T-cell (primary cell): ENCODE measurements around the gene DDI2. TPM values are rescaled to one million over a fixed set of nuclear protein-coding genes. Genes with fewer than 3 reads are reported as not detected.

Source experiments
- ATAC-seq, 4 experiments: fragments of 200-7000 bp in 3 of 4; fragments of 150-1000 bp in 1 of 4; cut with Tn5 transposase; replicated peaks in 1 of 4; 1 replicate in 3 of 4; 2 replicates in 1 of 4; pipeline ENCODE4 v1.10.0; 2021; ENCODE audit warnings: moderate library complexity in 3 of 4, mild to moderate bottlenecking in 2 of 4, moderate number of reproducible peaks in 1 of 4
- CTCF ChIA-PET, 2 donors: fragments of 300-600 bp; sonication (Branson Sonifier 250); formaldehyde crosslinking; loops; one replicate each; lab custom pipeline; 2022; ENCODE audit warnings: antibody characterized with exemption in 2 of 2; lab: Charles Lee
- POLR2A ChIA-PET, 2 donors: fragments of 300-600 bp; sonication (Branson Sonifier 250); formaldehyde crosslinking; loops; one replicate each; lab custom pipeline; 2022; ENCODE audit warnings: antibody characterized with exemption in 2 of 2; lab: Charles Lee
- DNase-seq, 35 experiments: peaks; one replicate each; pipeline versions ENCODE4 v3.0.0 to v3.0.0-alpha.2; 2013 to 2023
- H3K27ac ChIP-seq: one replicate; pipeline ENCODE4 v1.5.1; 2013; ENCODE audit warnings: low read length
- H3K27me3 ChIP-seq, 2 experiments: replicated peaks in 1 of 2; 1 replicate in 1 of 2; 2 replicates in 1 of 2; pipeline versions ENCODE4 v1.6.1 to v1.7.0; 2013; ENCODE audit warnings: low read length in 1 of 2, mixed read lengths in 1 of 2; ENCODE audit not compliant: control insufficient read depth in 2 of 2, insufficient read depth in 2 of 2; ENCODE audit errors: extremely low read depth in 1 of 2
- H3K36me3 ChIP-seq, 2 donors: 1 replicate in 1 of 2; 2 replicates in 1 of 2; pipeline versions ENCODE4 v1.6.1 to v1.7.0; 2013; ENCODE audit warnings: low read length in 1 of 2; ENCODE audit not compliant: control insufficient read depth in 2 of 2, insufficient read depth in 1 of 2; ENCODE audit errors: extremely low read depth in 1 of 2
- H3K4me1 ChIP-seq, 2 experiments: 1 replicate in 1 of 2; 2 replicates in 1 of 2; pipeline versions ENCODE4 v1.6.1 to v1.7.0; 2013; ENCODE audit warnings: low read length in 2 of 2, mixed read lengths in 1 of 2; ENCODE audit not compliant: insufficient read depth in 2 of 2, control insufficient read depth in 1 of 2; ENCODE audit errors: extremely low read depth in 1 of 2
- H3K4me3 ChIP-seq, 2 donors: 1 replicate in 1 of 2; 2 replicates in 1 of 2; pipeline versions ENCODE4 v1.5.1 to v1.7.0; 2013; ENCODE audit warnings: mild to moderate bottlenecking in 2 of 2, low read length in 1 of 2, moderate library complexity in 1 of 2; ENCODE audit not compliant: control insufficient read depth in 1 of 2; ENCODE audit errors: extremely low read depth in 1 of 2
- H3K9me3 ChIP-seq: 2 replicates; pipeline ENCODE4 v1.7.0; 2013
- H3K27ac Mint-ChIP-seq, 2 donors: one replicate each; pipeline ENCODE4 v1.8.0; 2020 to 2021; ENCODE audit warnings: mild to moderate bottlenecking in 2 of 2, mixed read lengths in 2 of 2
- H3K27me3 Mint-ChIP-seq, 2 donors: one replicate each; pipeline ENCODE4 v1.8.0; 2021 to 2022; ENCODE audit warnings: mixed read lengths in 2 of 2
- H3K36me3 Mint-ChIP-seq: one replicate; pipeline ENCODE4 v1.8.0; 2021; ENCODE audit warnings: mixed read lengths
- H3K4me1 Mint-ChIP-seq, 3 donors: one replicate each; pipeline ENCODE4 v1.8.0; 2020 to 2022; ENCODE audit warnings: mixed read lengths in 3 of 3, mild to moderate bottlenecking in 1 of 3
- H3K4me3 Mint-ChIP-seq, 3 donors: one replicate each; pipeline ENCODE4 v1.8.0; 2020 to 2022; ENCODE audit warnings: mild to moderate bottlenecking in 3 of 3, mixed read lengths in 3 of 3, moderate library complexity in 3 of 3
- H3K9me3 Mint-ChIP-seq, 3 donors: one replicate each; pipeline ENCODE4 v1.8.0; 2020 to 2022; ENCODE audit warnings: mixed read lengths in 3 of 3
- WGBS: methylation state at CpG from one replicate; pipeline ENCODE4 v1.1.5; 2013; ENCODE audit warnings: missing lambda C conversion rate; ENCODE audit not compliant: insufficient coverage; 5-methylcytosine and 5-hydroxymethylcytosine counted together
- total RNA-seq, 35 experiments: library from RNA in 6 of 35; stranded (reverse) in 6 of 35; fragments of 120-200 nt in 1 of 35; gene quantifications; one replicate each; pipeline versions ENCODE4 v1.2.1 to v1.2.4 and lab custom pipeline; 2013 to 2026

The DDI2 gene
- total RNA-seq, 5 donors from 2014 or later (not counting 1 experiment from before 2014, with no cell fraction given), result 32.4 to 62.2 (median 60.5) TPM

DNA sequence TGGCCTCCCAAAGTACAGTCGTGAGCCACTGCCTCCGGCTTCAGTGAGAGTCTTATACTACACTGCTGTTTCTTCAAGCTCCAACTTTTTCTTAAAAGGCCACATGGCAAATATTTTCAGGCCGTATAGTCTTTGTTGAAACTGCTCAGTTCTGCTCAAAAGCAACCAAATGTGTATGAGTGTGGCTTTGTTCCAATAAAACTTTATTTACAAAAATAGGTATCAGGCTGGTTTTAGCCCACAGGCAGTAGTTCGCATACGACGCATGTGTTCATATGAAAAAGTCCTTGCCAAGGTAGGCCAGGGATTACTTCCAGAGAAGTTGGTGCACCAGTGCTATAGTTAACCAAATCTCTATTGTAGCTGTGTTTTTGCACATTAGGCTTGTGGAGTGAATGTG, 73.1 kb downstream of the DDI2 start:
- Mint-ChIP-seq H3K27me3 (no peaks in the 10 kb centered on the region), H3K4me3 (no peak overlapping the region), H3K4me1 (peaks cover 44 to 58% (median 52%) of the 10 kb centered on the region in 3 donors), H3K36me3 (peaks cover 10% of the 10 kb centered on the region), H3K27ac (peak overlapping the region in 1 of 2 donors; percentile 53), H3K9me3 (no peaks in the 10 kb centered on the region)
- no peak overlapping the region for H3K4me3 ChIP-seq
- H3K27ac ChIP-seq, result no peak overlapping the region
- ChIA-PET CTCF (no interaction called here), POLR2A (interaction anchor here in 1 of 2 donors (0.6 to 0.7 kb wide), 2 partner anchors 19 to 26 kb away, joined by 3 to 9 read pairs; no protein-coding TSS in a partner anchor)
- no peak for ATAC-seq
- peaks cover 6 to 25% of the 10 kb centered on the region in 2 experiments for H3K4me1 ChIP-seq
- DNase-seq, result no peak
- WGBS, result 100% methylated on average over 4 of the region's 6 CpGs
- no peaks in the 10 kb centered on the region for H3K27me3 ChIP-seq
- no peaks in the 10 kb centered on the region for H3K9me3 ChIP-seq
- no peaks in the 10 kb centered on the region for H3K36me3 ChIP-seq

DNA sequence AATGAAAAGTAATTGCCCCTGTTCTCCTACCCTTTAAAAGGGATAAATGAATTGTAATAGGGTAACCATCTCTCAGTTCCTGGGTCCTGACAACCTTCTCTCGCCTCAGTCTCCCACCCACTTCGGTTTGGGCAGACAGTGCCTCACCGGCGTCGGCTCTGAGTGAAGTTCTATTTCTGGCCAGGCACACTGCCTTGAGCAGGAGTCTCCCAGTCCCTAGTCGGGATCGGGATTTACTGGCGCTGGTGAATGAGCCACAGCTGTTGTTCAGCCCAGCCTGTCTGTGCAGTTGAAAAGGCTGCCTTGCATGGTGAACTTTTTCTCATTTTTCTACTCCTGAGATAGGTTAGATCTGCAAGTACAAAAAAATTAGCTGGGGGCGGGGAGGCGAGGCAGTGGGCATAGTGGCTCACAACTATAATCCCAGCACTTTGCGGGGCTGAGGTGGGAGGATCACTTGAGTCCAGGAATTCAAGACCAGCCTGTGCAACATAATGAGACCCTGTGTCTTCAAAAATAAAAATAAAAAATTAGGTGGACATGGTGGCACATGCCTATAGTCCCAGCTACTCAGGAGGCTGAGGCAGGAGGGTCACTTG, 74.3 kb downstream of the DDI2 start:
- POLR2A ChIA-PET, result interaction anchor here (0.7 to 1.2 kb wide), 2 partner anchors 10 to 23 kb away, joined by 3 read pairs; no protein-coding TSS in a partner anchor
- Histone ChIP-seq H3K4me3 (no peak overlapping the region), H3K27me3 (no peaks in the 10 kb centered on the region), H3K9me3 (no peaks in the 10 kb centered on the region), H3K36me3 (no peaks in the 10 kb centered on the region), H3K27ac (no peak overlapping the region), H3K4me1 (peaks cover 2 to 22% of the 10 kb centered on the region in 2 experiments)
- CTCF ChIA-PET, result interaction anchor here in 1 of 2 donors (0.5 kb wide), 1 partner anchor 635 kb away, joined by 3 read pairs; no protein-coding TSS in a partner anchor
- H3K4me1 Mint-ChIP-seq, result peaks cover 40 to 51% (median 43%) of the 10 kb centered on the region in 3 donors
- no peak overlapping the region for H3K4me3 Mint-ChIP-seq
- peak overlapping the region in 1 of 2 donors; percentile 8 for H3K27ac Mint-ChIP-seq
- WGBS, result 98% methylated on average over 9 of the region's 11 CpGs
- no peaks in the 10 kb centered on the region for H3K27me3 Mint-ChIP-seq
- H3K9me3 Mint-ChIP-seq, result no peaks in the 10 kb centered on the region
- peaks cover 10% of the 10 kb centered on the region for H3K36me3 Mint-ChIP-seq
- ATAC-seq, result no peak
- no peak for DNase-seq

GRCh38 chr1:15692121-15692682, 74.9 kb downstream of the DDI2 start:
- CTCF ChIA-PET, result interaction anchor here in 1 of 2 donors (0.5 kb wide), 1 partner anchor 634 kb away, joined by 3 read pairs; no protein-coding TSS in a partner anchor
- H3K4me1 Mint-ChIP-seq, result peaks cover 41 to 54% (median 47%) of the 10 kb centered on the region in 3 donors

GRCh38 chr1:15693371-15693770, 76.1 kb downstream of the DDI2 start:
- Histone ChIP-seq H3K4me1 (peaks cover 13 to 31% of the 10 kb centered on the region in 2 experiments), H3K9me3 (no peaks in the 10 kb centered on the region), H3K27ac (no peak overlapping the region), H3K27me3 (no peaks in the 10 kb centered on the region), H3K36me3 (no peaks in the 10 kb centered on the region), H3K4me3 (no peak overlapping the region)
- H3K27me3 Mint-ChIP-seq, result no peaks in the 10 kb centered on the region
- ATAC-seq (no peak), DNase-seq (no peak)
- peaks cover 4% of the 10 kb centered on the region for H3K36me3 Mint-ChIP-seq
- H3K4me3 Mint-ChIP-seq, result no peak overlapping the region
- CTCF ChIA-PET, result no interaction called here
- WGBS, result 94% methylated on average over 5 of the region's 5 CpGs
- peaks cover 39 to 56% (median 45%) of the 10 kb centered on the region in 3 donors for H3K4me1 Mint-ChIP-seq
- H3K27ac Mint-ChIP-seq, result peak overlapping the region in 1 of 2 donors; percentile 83
- POLR2A ChIA-PET, result no interaction called here
- no peaks in the 10 kb centered on the region for H3K9me3 Mint-ChIP-seq

More at GRCh38 chr1:15692121-15692682, 74.9 kb downstream of the DDI2 start:
- Mint-ChIP-seq H3K4me3 (no peak overlapping the region), H3K9me3 (no peaks in the 10 kb centered on the region), H3K27me3 (no peaks in the 10 kb centered on the region), H3K36me3 (peaks cover 10% of the 10 kb centered on the region), H3K27ac (peak overlapping the region; percentile 59 to 80)
- ATAC-seq (no peak), DNase-seq (no peak)
- H3K27ac ChIP-seq, result no peak overlapping the region
- H3K4me3 ChIP-seq, result no peak overlapping the region
- POLR2A ChIA-PET, result interaction anchor here in 1 of 2 donors (0.7 kb wide), 1 partner anchor 22 kb away, joined by 3 read pairs; no protein-coding TSS in a partner anchor
- H3K4me1 ChIP-seq, result peaks cover 4 to 23% of the 10 kb centered on the region in 2 experiments
- no peaks in the 10 kb centered on the region for H3K27me3 ChIP-seq
- H3K36me3 ChIP-seq, result no peaks in the 10 kb centered on the region
- 100% methylated on average over 3 of the region's 5 CpGs for WGBS
- H3K9me3 ChIP-seq, result no peaks in the 10 kb centered on the region

DNA sequence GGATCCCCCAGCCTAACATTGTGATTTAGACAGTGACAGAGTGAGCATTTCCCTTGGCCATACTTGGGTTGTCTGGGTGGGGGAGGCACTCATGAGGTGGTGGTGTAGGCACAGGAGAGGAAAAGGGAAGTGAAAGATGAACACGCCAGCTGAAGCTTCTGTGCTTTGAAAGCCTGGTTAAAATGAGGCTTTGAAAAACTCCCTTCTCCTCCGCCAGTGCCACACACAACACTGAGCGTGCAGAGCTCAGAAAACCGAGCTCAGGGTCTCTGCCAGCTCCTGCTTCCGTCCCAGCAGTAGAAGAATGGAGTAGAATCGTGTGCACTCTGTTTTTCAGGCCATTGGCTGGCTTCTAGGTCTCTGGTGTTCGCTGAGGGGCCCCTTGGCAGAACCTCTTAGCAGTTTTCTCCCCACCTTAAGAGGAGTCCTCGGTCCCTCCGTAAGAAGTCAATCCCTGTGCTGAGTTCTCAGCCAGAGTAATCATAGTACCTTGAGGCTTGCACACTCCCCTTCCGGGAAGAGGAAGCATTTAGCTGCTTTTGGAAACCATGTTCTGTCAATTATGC, 79.8 kb downstream of the DDI2 start:
- 16% methylated on average over 6 of the region's 10 CpGs for WGBS

GRCh38 chr1:15698201-15698600, 80.9 kb downstream of the DDI2 start:
- Mint-ChIP-seq H3K27ac (peak overlapping the region; percentile 77 to 79), H3K4me3 (peak overlapping the region in 1 of 3 donors; percentile 79), H3K4me1 (peaks cover 41 to 48% (median 44%) of the 10 kb centered on the region in 3 donors), H3K36me3 (no peaks in the 10 kb centered on the region), H3K9me3 (no peaks in the 10 kb centered on the region), H3K27me3 (no peaks in the 10 kb centered on the region)
- DNase-seq (no peak), ATAC-seq (no peak)
- peak overlapping the region; percentile 66 for H3K27ac ChIP-seq
- peaks cover 13 to 30% of the 10 kb centered on the region in 2 experiments for H3K4me1 ChIP-seq
- H3K9me3 ChIP-seq, result no peaks in the 10 kb centered on the region
- WGBS, result no CpG with 5 or more reads among the region's 2 CpGs
- no peak overlapping the region for H3K4me3 ChIP-seq
- ChIA-PET POLR2A (interaction anchor here in 1 of 2 donors (0.5 kb wide), 1 partner anchor 25 kb away, joined by 3 read pairs; no protein-coding TSS in a partner anchor), CTCF (interaction anchor here (0.6 to 0.8 kb wide), 2 partner anchors 30 to 136 kb away, joined by 4 read pairs; no protein-coding TSS in a partner anchor)
- H3K27me3 ChIP-seq, result no peaks in the 10 kb centered on the region
- H3K36me3 ChIP-seq, result peaks cover 0 to 4% of the 10 kb centered on the region in 2 donors

More for the DNA sequence above, 79.8 kb downstream of the DDI2 start:
- H3K36me3 ChIP-seq, result no peaks in the 10 kb centered on the region
- peaks cover 13 to 30% of the 10 kb centered on the region in 2 experiments for H3K4me1 ChIP-seq
- Mint-ChIP-seq H3K4me3 (peak overlapping the region; percentile 71 to 79 (median 78)), H3K27ac (peak overlapping the region; percentile 97 to 99), H3K36me3 (peaks cover 3% of the 10 kb centered on the region), H3K4me1 (peaks cover 41 to 51% (median 41%) of the 10 kb centered on the region in 3 donors), H3K27me3 (no peaks in the 10 kb centered on the region), H3K9me3 (no peaks in the 10 kb centered on the region)
- ATAC-seq (peak; percentile 82 to 91 (median 86)), DNase-seq (peak in 32 of 35 experiments; percentile 12 to 71 (median 40))
- H3K4me3 ChIP-seq, result peak overlapping the region; percentile 32 to 83
- POLR2A ChIA-PET, result interaction anchor here (0.6 to 1.0 kb wide), 2 partner anchors 9 to 80 kb away, joined by 3 to 4 read pairs; no protein-coding TSS in a partner anchor
- H3K27me3 ChIP-seq, result no peaks in the 10 kb centered on the region
- H3K27ac ChIP-seq, result peak overlapping the region; percentile 66
- H3K9me3 ChIP-seq, result no peaks in the 10 kb centered on the region
- CTCF ChIA-PET, result interaction anchor here in 1 of 2 donors (0.6 to 1.1 kb wide), 2 partner anchors 8 to 12 kb away, joined by 3 to 5 read pairs; no protein-coding TSS in a partner anchor
